Smooth muscle cell (in vitro differentiated cells): ENCODE results near the gene RAPGEF2. TPM values are rescaled to one million over a fixed set of nuclear protein-coding genes. Genes with fewer than 3 reads are reported as not detected.

Source experiments
- DNase-seq: peaks from one replicate; lab custom pipeline; 2025; ENCODE audit not compliant: unreplicated experiment; lab: John Stamatoyannopoulos, UW
- H2AFZ ChIP-seq: fragments of 200-600 bp; sonication (generic); 2 replicates; pipeline ENCODE4 v1.6.0; 2016; ENCODE audit warnings: antibody characterized with exemption, low read depth, mild to moderate bottlenecking
- H3F3A ChIP-seq: fragments of 200-600 bp; sonication (generic); 2 replicates; pipeline ENCODE4 v1.6.0; 2017; ENCODE audit warnings: antibody characterized with exemption, low read depth
- H3K27ac ChIP-seq: fragments of 200-600 bp; sonication (generic); 2 replicates; pipeline ENCODE4 v1.5.1; 2016; ENCODE audit warnings: low read depth, mild to moderate bottlenecking
- H3K27me3 ChIP-seq: fragments of 200-600 bp; sonication (generic); 2 replicates; pipeline ENCODE4 v1.6.1; 2016; ENCODE audit warnings: low read depth, mild to moderate bottlenecking
- H3K36me3 ChIP-seq: fragments of 200-600 bp; sonication (generic); 2 replicates; pipeline ENCODE4 v1.5.1; 2016; ENCODE audit warnings: low read depth
- H3K4me1 ChIP-seq: fragments of 200-600 bp; sonication (generic); 2 replicates; pipeline ENCODE4 v1.5.1; 2016; ENCODE audit warnings: low read depth
- H3K4me2 ChIP-seq: fragments of 200-600 bp; sonication (generic); 2 replicates; pipeline ENCODE4 v1.6.0; 2016; ENCODE audit warnings: mild to moderate bottlenecking
- H3K4me3 ChIP-seq: fragments of 200-600 bp; sonication (generic); 2 replicates; pipeline ENCODE4 v1.5.1; 2016; ENCODE audit warnings: mild to moderate bottlenecking
- H3K79me2 ChIP-seq: fragments of 200-600 bp; sonication (generic); 2 replicates; pipeline ENCODE4 v1.6.0; 2016; ENCODE audit warnings: low read depth, mild to moderate bottlenecking
- H3K9ac ChIP-seq: fragments of 200-600 bp; sonication (generic); 2 replicates; pipeline ENCODE4 v1.6.0; 2016; ENCODE audit warnings: low read depth
- H3K9me3 ChIP-seq: fragments of 200-600 bp; sonication (generic); replicated peaks from 2 replicates; pipeline ENCODE4 v1.5.1; 2016; ENCODE audit warnings: low read depth
- H4K20me1 ChIP-seq: fragments of 200-600 bp; sonication (generic); 2 replicates; pipeline ENCODE4 v1.6.0; 2016; ENCODE audit warnings: low read depth
- WGBS: methylation state at CpG from one replicate; pipeline ENCODE4 v1.1.7; 2016; ENCODE audit warnings: low lambda C conversion rate; 5-methylcytosine and 5-hydroxymethylcytosine counted together
- polyA plus RNA-seq: library from polyadenylated mRNA; unstranded; fragments of >200 nt; fragmentation: Nextera tagmentation; extraction: Ambion mirVana; gene quantifications from 2 replicates; pipeline ENCODE4 v1.2.1, GENCODE V29; 2016
- total RNA-seq: library from RNA; depleted of rRNA; stranded (reverse); fragments of >200 nt; gene quantifications from 2 replicates; pipeline ENCODE4 v1.2.3, GENCODE V29; 2014
- TF ChIP-seq, protein P1 (sequence below): fragments of 200-600 bp; sonication (generic); IDR thresholded peaks from 2 replicates; pipeline ENCODE4 v1.5.1; 2017; ENCODE audit warnings: borderline replicate concordance, mild to moderate bottlenecking, antibody characterized with exemption; ENCODE audit not compliant: insufficient read depth, poor library complexity, severe bottlenecking

Gene RAPGEF2
- total and polyA plus RNA-seq, 2 experiments from 2014 or later, result 7.4 to 44.7 TPM

DNA sequence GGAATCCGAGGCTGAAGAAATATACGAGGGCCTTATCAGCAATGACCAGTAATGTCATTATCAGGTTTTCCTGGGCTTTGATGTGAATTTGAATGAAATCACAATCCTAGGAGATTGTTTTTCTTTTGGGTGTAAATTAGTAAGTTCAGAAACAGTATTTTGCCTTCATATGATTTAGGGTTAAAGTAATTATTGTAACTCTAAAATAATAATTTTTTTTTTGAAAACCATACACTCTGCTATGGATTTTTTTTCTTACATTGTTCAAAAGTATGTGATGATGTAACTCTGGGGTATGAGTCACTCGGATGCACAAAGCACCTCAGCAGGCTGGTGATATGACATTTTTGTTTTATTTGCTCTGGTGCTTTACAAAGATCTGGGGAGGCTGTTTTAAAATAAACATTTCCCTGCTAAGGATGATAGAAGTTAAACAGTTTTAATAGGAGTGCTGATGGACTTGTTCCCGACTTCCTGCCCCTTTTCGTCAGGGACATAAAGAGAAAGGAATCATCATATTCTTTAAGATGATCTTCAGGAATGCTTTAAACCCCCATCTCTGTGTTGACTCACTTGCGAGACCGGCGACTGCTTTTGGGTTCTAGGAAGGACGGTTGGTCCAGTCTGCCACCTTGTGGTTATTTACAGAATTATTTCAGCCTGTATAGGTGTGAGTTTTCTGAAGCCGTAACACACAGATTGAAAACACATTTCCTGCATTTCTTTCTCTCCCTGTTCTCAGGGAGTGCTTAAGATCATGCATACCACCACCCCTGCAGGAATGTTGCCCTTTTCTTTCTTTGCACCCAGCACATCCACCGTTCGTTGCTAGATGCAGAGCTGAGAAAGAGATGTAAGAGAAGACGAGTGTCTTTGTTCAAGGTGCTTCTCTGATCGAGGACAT, 72.5 kb downstream of the RAPGEF2 start:
- peaks cover 76% of the 10 kb centered on the region for H3K79me2 ChIP-seq
- peaks cover 11% of the 10 kb centered on the region for H3K4me1 ChIP-seq
- H3K9ac ChIP-seq, result no peak overlapping the region
- no peaks in the 10 kb centered on the region for H3F3A ChIP-seq
- 16% methylated on average over 14 of the region's 14 CpGs for WGBS
- no peaks in the 10 kb centered on the region for H3K9me3 ChIP-seq
- TF ChIP-seq, protein P1, sequence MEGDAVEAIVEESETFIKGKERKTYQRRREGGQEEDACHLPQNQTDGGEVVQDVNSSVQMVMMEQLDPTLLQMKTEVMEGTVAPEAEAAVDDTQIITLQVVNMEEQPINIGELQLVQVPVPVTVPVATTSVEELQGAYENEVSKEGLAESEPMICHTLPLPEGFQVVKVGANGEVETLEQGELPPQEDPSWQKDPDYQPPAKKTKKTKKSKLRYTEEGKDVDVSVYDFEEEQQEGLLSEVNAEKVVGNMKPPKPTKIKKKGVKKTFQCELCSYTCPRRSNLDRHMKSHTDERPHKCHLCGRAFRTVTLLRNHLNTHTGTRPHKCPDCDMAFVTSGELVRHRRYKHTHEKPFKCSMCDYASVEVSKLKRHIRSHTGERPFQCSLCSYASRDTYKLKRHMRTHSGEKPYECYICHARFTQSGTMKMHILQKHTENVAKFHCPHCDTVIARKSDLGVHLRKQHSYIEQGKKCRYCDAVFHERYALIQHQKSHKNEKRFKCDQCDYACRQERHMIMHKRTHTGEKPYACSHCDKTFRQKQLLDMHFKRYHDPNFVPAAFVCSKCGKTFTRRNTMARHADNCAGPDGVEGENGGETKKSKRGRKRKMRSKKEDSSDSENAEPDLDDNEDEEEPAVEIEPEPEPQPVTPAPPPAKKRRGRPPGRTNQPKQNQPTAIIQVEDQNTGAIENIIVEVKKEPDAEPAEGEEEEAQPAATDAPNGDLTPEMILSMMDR, result peak; percentile 84
- H3K27ac ChIP-seq, result peak overlapping the region; percentile 54
- no peak overlapping the region for H2AFZ ChIP-seq
- H3K4me3 ChIP-seq, result peak overlapping the region; percentile 30
- H4K20me1 ChIP-seq, result peaks cover 95% of the 10 kb centered on the region
- peak overlapping the region; percentile 77 for H3K4me2 ChIP-seq
- DNase-seq, result peak; percentile 1
- H3K36me3 ChIP-seq, result no peaks in the 10 kb centered on the region
- no peaks in the 10 kb centered on the region for H3K27me3 ChIP-seq

DNA sequence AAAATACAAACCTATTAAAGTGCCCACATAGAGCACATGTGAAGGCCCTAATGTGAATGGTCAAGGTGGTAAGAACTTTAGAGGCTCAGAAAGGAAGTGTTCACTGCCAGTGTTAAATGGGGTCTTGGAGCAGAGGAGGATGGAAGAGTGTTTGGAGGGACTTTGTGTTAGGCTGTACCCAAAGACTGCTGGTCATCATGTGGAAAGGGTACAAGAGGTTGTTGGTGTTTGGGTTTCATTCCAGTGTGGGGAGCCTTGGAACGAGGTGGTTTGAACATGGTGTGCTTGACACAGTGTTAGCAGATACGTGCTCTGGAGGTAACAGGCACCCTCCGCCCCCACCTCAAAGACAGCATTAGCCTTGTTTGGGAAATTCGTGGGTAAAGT, 73.1 kb downstream of the RAPGEF2 start:
- WGBS, result 76% methylated on average over 4 of the region's 4 CpGs
- H3K4me3 ChIP-seq, result peak overlapping the region; percentile 10
- no peaks in the 10 kb centered on the region for H3K36me3 ChIP-seq
- no peak overlapping the region for H3K9ac ChIP-seq
- H3K27me3 ChIP-seq, result no peaks in the 10 kb centered on the region
- peak overlapping the region; percentile 77 for H3K4me2 ChIP-seq
- H3K79me2 ChIP-seq, result peaks cover 76% of the 10 kb centered on the region
- peaks cover 11% of the 10 kb centered on the region for H3K4me1 ChIP-seq
- H4K20me1 ChIP-seq, result peaks cover 95% of the 10 kb centered on the region
- no peak for DNase-seq
- TF ChIP-seq, protein P1, result no peak
- H3K9me3 ChIP-seq, result no peaks in the 10 kb centered on the region
- H2AFZ ChIP-seq, result no peak overlapping the region
- no peaks in the 10 kb centered on the region for H3F3A ChIP-seq
- peak overlapping the region; percentile 54 for H3K27ac ChIP-seq

DNA sequence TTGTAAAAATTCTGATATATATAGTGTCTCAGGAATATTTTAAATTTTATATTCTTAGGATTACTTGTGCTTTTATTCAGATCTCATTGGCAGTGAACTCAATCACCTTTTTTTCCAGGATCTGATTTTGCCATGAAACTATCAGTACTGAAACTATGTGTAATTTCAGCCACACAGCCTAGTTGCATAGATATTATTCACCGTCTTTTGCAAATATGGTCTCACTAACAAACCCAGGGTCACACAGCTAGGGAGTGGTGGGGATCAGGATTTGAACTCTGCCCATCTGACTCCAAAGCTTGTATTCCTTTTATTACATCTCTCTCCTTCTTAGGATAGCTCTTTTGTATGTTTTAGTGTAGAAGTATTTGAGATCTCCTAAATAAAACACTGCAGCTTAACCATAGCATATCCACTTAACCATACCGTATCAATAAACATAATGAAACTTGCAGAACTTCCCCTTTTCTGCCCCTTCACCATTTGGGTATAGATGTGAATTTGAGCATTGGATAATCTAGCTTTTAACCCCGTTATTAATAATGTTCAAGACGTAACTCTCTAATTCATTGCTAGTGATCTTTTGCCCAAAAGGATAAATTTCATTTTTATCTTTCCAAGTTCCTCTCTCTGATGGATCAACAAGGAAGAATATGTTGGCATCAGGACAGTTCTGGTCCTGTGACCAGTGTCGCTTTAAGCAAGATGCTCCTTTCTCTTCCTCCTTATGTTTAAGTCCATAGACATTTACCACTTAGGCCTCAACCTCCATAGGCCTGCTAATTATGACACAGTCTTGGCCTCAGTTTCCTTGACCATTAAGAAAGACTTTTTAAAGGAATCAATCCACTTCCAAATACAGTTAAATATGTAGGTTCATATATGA, 74.6 kb downstream of the RAPGEF2 start:
- Histone ChIP-seq H3K9ac (no peak overlapping the region), H3K4me2 (no peak overlapping the region), H3K4me3 (no peak overlapping the region), H2AFZ (no peak overlapping the region), H3K27ac (no peak overlapping the region), H3K79me2 (peaks cover 74% of the 10 kb centered on the region), H3K27me3 (no peaks in the 10 kb centered on the region), H4K20me1 (peaks cover 95% of the 10 kb centered on the region), H3F3A (no peaks in the 10 kb centered on the region), H3K4me1 (peaks cover 11% of the 10 kb centered on the region), H3K9me3 (no peaks in the 10 kb centered on the region), H3K36me3 (no peaks in the 10 kb centered on the region)
- TF ChIP-seq, protein P1, result no peak
- DNase-seq, result no peak
- 87% methylated on average over 5 of the region's 5 CpGs for WGBS
